IPS DF 4.7 (cell line): Measurements from ENCODE around the gene ENTPD7.
"Not testable (repeated sequence)": the region's sequence is repeated elsewhere in the genome, so short reads cannot be mapped to it uniquely, and the experiment has no call there.

Source experiments
- DNase-seq: peaks from one replicate; pipeline ENCODE4 v3.0.0-alpha.2; 2013; ENCODE audit warnings: low spot score; ENCODE audit errors: extremely low read depth

Gene ENTPD7

GRCh38 chr10:99689461-99689860 lies 30.2 kb downstream of the ENTPD7 start:
- DNase-seq: no peak

- no peak for DNase-seq
Measured at GRCh38 chr10:99693933-99694583, 34.7 kb downstream of the ENTPD7 start.

- DNase-seq: no peak
Measured at GRCh38 chr10:99695761-99696160, 36.5 kb downstream of the ENTPD7 start.

DNA sequence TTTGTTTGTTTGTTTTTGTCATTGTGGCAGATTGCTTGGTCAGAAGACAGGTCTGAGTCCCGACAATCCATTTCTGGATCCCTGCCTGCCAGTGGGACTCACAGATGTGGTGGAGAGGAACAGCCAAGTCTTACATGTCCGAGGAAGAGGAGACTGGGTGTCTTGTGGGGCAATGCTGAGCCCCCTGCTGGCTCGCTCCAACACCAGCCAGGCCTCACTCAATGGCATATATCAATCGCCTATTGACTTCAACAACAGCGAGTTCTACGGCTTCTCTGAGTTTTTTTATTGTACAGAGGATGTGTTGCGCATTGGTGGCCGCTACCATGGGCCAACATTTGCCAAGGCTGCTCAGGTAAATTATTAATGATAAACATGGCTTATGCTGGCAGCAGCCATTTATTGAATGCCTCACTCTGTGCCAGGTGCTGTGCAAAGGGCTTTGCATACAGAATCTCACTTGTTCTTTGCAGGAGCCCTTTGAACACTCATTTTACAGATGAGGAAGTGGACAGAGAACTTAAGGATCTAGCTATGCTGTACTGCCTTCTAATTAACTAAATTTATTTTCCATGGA lies 39.3 kb downstream of the ENTPD7 start:
- DNase-seq: no peak

DNA sequence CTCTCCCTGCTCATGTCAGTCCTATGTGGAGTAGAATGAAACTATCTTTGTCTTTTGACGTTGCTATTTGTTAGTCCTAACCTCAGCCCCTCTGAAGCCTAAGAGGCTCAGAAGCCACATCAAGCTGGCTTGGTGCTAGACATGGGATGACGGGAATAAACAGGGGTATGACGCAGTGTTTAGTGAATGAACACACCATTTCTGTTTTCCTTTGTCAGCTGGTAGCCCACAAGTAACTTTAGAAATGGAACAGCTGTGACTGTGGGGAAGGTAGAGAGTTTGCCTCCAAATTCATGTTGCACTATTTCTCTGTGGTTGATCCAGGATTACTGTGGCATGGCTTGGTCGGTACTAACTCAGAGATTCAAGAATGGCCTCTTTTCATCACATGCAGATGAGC lies 41.3 kb downstream of the ENTPD7 start:
- no peak for DNase-seq

GRCh38 chr10:99708428-99709012 lies 49.2 kb downstream of the ENTPD7 start:
- no peak for DNase-seq

- DNase-seq: no peak
Measured at GRCh38 chr10:99709480-99710229, 50.3 kb downstream of the ENTPD7 start.

- peak; percentile 14 for DNase-seq
Measured at GRCh38 chr10:99711129-99711719, 51.9 kb downstream of the ENTPD7 start.

- no peak for DNase-seq
Measured at GRCh38 chr10:99714446-99714845, 55.1 kb downstream of the ENTPD7 start.

GRCh38 chr10:99720387-99720786 lies 61.1 kb downstream of the ENTPD7 start:
- DNase-seq: no peak

DNA sequence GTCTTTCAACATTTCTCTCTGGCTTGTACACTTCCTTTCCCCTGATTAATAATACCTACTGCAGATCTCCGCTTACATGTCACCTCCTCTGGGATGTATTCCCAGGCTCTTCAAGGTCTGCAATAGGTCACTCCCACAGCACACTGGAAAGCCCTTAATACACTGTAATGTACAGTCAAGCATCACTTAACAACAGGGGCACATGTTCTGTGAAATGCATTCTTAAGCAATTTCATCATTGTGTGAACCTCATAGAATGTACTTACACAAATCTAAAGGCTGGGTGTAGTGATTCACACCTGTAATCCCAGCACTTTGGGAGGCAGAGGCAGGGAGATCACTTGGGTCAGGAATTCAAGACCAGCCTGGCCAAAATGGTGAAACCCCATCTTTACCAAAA lies 70.7 kb downstream of the ENTPD7 start:
- DNase-seq: no peak

DNA sequence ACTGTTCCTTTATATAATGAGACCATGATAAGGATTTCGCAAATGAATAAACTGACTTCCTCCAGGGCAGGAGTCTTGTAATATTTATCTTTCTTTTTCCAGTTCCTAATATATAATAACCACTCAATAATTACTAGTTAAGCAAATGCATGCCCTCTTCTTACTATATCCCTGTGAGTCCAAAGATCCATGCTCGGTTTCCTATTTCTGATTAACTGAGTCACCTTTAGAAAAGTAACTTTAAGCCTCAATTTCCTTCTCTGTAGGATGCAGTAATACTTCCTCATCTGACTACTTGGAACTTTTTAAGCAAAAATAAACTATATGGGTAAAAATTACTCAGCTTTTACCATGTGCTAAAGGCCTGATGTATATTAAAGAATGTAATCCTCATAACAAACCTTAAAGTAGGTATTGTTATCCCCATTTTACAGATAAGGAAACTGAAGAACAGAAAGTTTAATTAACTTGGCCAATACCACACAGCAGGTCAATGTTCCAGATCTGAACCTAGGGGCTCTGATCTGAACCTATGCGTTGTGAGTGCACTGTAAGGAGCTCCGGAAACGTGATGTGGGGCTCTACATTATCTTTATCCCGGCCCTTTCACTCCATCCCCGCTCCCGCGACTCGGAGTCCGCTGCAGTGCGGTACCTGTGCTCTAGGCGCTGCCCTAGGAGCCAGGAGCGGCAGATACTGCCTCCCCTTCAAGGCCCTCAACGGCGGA lies 72.2 kb downstream of the ENTPD7 start:
- DNase-seq: no peak

GRCh38 chr10:99732033-99732842 lies 72.9 kb downstream of the ENTPD7 start, which contains the start of the genes COX15 and CUTC:
Gene COX15 (minus strand): TSS chr10:99732127. CDS start chr10:99732049, 78 bp downstream.
Gene CUTC (plus strand): TSS chr10:99732234. CDS start chr10:99732349, 115 bp downstream.
- peak; percentile 92 for DNase-seq

GRCh38 chr10:99733366-99733765 lies 74.1 kb downstream of the ENTPD7 start:
- DNase-seq: no peak

- DNase-seq: not testable (repeated sequence)
Measured at GRCh38 chr10:99734111-99734510, 74.8 kb downstream of the ENTPD7 start.

- no peak for DNase-seq
Measured at GRCh38 chr10:99740260-99740659, 81.0 kb downstream of the ENTPD7 start.

DNA sequence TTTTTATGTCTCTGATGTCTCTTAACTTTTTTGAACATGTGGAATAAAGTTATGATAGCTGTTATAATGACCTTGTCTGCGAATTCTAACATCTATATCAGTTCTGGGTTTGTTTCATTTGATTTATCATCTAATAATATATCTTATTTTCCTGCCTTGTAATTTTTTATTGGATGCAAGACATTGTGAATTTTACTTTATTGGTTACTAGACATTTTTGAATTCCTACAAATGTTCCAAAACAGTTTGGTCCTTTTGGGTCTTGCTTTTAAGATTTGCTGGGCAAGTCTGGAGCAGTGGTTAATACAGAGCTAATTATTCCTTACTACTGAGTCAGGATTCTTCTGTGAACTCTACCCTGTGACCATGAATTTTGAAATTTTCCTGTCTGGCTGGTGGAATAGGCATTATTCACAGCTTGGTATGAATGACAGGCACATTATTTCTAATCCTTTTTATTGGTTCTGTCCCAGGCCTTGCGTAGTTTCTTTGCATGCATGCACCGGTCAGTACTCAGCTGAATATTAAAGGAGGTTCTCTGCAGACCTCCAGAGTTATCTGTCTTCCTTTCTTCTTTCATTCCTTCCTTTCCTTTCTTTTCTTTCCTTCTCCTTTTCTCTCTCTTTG lies 81.7 kb downstream of the ENTPD7 start:
- DNase-seq: no peak

- no peak for DNase-seq
Measured at GRCh38 chr10:99742254-99742653, 82.9 kb downstream of the ENTPD7 start.

- no peak for DNase-seq
Measured at GRCh38 chr10:99742701-99743100, 83.4 kb downstream of the ENTPD7 start.

DNA sequence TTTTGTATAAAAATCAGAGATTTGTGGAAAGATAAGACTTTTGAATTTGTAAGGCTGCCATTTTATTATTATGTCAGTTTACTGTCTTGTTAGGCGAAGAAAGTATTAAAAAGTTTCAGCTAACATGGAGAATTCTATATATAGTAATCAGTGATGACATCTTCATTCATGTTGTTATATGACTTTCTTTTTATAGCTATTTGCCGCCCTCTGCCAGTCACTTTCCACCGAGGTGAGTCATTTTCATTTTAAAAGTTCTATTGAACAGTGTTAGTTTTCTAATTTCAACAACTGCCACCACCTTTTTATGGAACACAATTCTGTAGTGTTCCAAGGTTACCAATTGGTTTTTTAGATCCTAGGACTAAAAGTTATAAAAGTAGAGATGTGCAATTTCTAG lies 84.5 kb downstream of the ENTPD7 start:
- DNase-seq: no peak
